Hindlimb muscle (tissue), 1 donor: ENCODE results near the gene FBXO44. TPM values are rescaled to one million over a fixed set of nuclear protein-coding genes. Genes with fewer than 3 reads are reported as not detected.
A peak's percentile ranks its signal among the peaks of the same experiment; 100 is the strongest.
"Not testable (repeated sequence)": the region's sequence is repeated elsewhere in the genome, so short reads cannot be mapped to it uniquely, and the experiment has no call there.

Experiments used
- DNase-seq: peaks from one replicate; pipeline ENCODE4 v3.0.0-alpha.2; 2013
- polyA plus RNA-seq: library from polyadenylated mRNA; unstranded; fragments of 120-200 nt; gene quantifications from one replicate; pipeline ENCODE4 v1.2.1, GENCODE V29; 2013; ENCODE audit not compliant: insufficient read length

The FBXO44 gene
- polyA plus RNA-seq = 5.3 TPM

- DNase-seq = peak; percentile 23
These were observed at the start of gene FBXO44, which contains the start of gene FBXO2 for GRCh38 chr1:11654137-11654938. TSS of gene FBXO44 (plus strand) at chr1:11654877. CDS start at chr1:11655836, 959 bp downstream. TSS of gene FBXO2 (minus strand) at chr1:11654429. CDS start at chr1:11654340, 89 bp downstream.

GRCh38 chr1:11606775-11607174 is 47.9 kb upstream of the FBXO44 start:
- no peak for DNase-seq

- not testable (repeated sequence) for DNase-seq
These were observed 46.0 kb upstream of the FBXO44 start for GRCh38 chr1:11608596-11609130.

GRCh38 chr1:11609378-11609777 is 45.3 kb upstream of the FBXO44 start:
- not testable (repeated sequence) for DNase-seq

GRCh38 chr1:11610629-11611180 is 44.0 kb upstream of the FBXO44 start:
- no peak for DNase-seq

- DNase-seq = no peak
These were observed 42.9 kb upstream of the FBXO44 start for GRCh38 chr1:11611638-11612327.

GRCh38 chr1:11613347-11613746 is 41.3 kb upstream of the FBXO44 start:
- no peak for DNase-seq

- DNase-seq = no peak
These were observed 39.6 kb upstream of the FBXO44 start for GRCh38 chr1:11615090-11615489.

GRCh38 chr1:11616766-11617165 is 37.9 kb upstream of the FBXO44 start:
- no peak for DNase-seq

- DNase-seq = no peak
These were observed 37.4 kb upstream of the FBXO44 start for GRCh38 chr1:11617314-11617713.

GRCh38 chr1:11617741-11618140 is 36.9 kb upstream of the FBXO44 start:
- no peak for DNase-seq

GRCh38 chr1:11620405-11620804 is 34.3 kb upstream of the FBXO44 start:
- DNase-seq = no peak

GRCh38 chr1:11620924-11621323 is 33.8 kb upstream of the FBXO44 start:
- no peak for DNase-seq

- DNase-seq = no peak
These were observed 32.3 kb upstream of the FBXO44 start for GRCh38 chr1:11622398-11622797.

- no peak for DNase-seq
These were observed 31.0 kb upstream of the FBXO44 start for GRCh38 chr1:11623702-11624101.

- DNase-seq = no peak
These were observed 28.1 kb upstream of the FBXO44 start for GRCh38 chr1:11626551-11626950.

- DNase-seq = no peak
These were observed 25.9 kb upstream of the FBXO44 start for GRCh38 chr1:11628767-11629166.

- DNase-seq = no peak
These were observed 25.3 kb upstream of the FBXO44 start for GRCh38 chr1:11629184-11630016.

GRCh38 chr1:11634365-11635192 is 20.1 kb upstream of the FBXO44 start:
- DNase-seq = no peak

GRCh38 chr1:11638121-11638520 is 16.6 kb upstream of the FBXO44 start:
- DNase-seq = no peak

- no peak for DNase-seq
These were observed 15.3 kb upstream of the FBXO44 start for GRCh38 chr1:11639372-11639771.
